ENCODE results near the gene GALNT14.

Gene GALNT14

GRCh38 chr2:31051258-31052140 lies 86.7 kb downstream of the GALNT14 start:
- no peaks in the 10 kb centered on the region for H3K79me2 ChIP-seq (ENCODE audit: low read length)
- no peak overlapping the region for H2AFZ ChIP-seq (ENCODE audit: low read length)
- H3K36me3 ChIP-seq (replicated peaks; ENCODE audit: insufficient read depth, low read length) = no peaks in the 10 kb centered on the region
- H4K20me1 ChIP-seq (ENCODE audit: insufficient read depth, low read length) = no peaks in the 10 kb centered on the region
- no peaks in the 10 kb centered on the region for H3K9me2 ChIP-seq (replicated peaks; ENCODE audit: insufficient read depth, low read length)
- H3K9me3 ChIP-seq (replicated peaks; ENCODE audit: insufficient read depth, low read length) = no peaks in the 10 kb centered on the region
- no peak for DNase-seq
- no peak overlapping the region for H3K4me3 ChIP-seq (ENCODE audit: low read length)
- no peaks in the 10 kb centered on the region for H3K4me1 ChIP-seq (ENCODE audit: low read length)
- no peaks in the 10 kb centered on the region for H3K27me3 ChIP-seq (replicated peaks; ENCODE audit: insufficient read depth, low read length)
- H3K4me2 ChIP-seq (ENCODE audit: low read depth, low read length) = no peak overlapping the region
- H3K27ac ChIP-seq (ENCODE audit: low read length) = no peak overlapping the region
- TF ChIP-seq CTCF (IDR thresholded peaks at IDR 0.05; ENCODE audit: low read length) = no peak
- no peak for TF ChIP-seq EZH2phosphoT487 (IDR thresholded peaks at IDR 0.05; ENCODE audit: low read length)
- no peak for TF ChIP-seq EZH2 (optimal IDR thresholded peaks at IDR 0.05; ENCODE audit: low read depth, low read length)
- no peak overlapping the region for H3K9ac ChIP-seq (ENCODE audit: low read length)
- H3F3A ChIP-seq (ENCODE audit: insufficient read depth, low read length) = no peaks in the 10 kb centered on the region

- no peaks in the 10 kb centered on the region for H3K36me3 ChIP-seq (replicated peaks; ENCODE audit: insufficient read depth, low read length)
- H3K9me3 ChIP-seq (replicated peaks; ENCODE audit: insufficient read depth, low read length) = no peaks in the 10 kb centered on the region
- no peak overlapping the region for H3K27ac ChIP-seq (ENCODE audit: low read length)
- no peak for TF ChIP-seq CTCF (IDR thresholded peaks at IDR 0.05; ENCODE audit: low read length)
- no peak for TF ChIP-seq EZH2 (optimal IDR thresholded peaks at IDR 0.05; ENCODE audit: low read depth, low read length)
- no peak for TF ChIP-seq EZH2phosphoT487 (IDR thresholded peaks at IDR 0.05; ENCODE audit: low read length)
- no peaks in the 10 kb centered on the region for H3F3A ChIP-seq (ENCODE audit: insufficient read depth, low read length)
- H4K20me1 ChIP-seq (ENCODE audit: insufficient read depth, low read length) = no peaks in the 10 kb centered on the region
- no peaks in the 10 kb centered on the region for H3K79me2 ChIP-seq (ENCODE audit: low read length)
- no peaks in the 10 kb centered on the region for H3K27me3 ChIP-seq (replicated peaks; ENCODE audit: insufficient read depth, low read length)
- H2AFZ ChIP-seq (ENCODE audit: low read length) = no peak overlapping the region
- no peak for DNase-seq
- no peaks in the 10 kb centered on the region for H3K9me2 ChIP-seq (replicated peaks; ENCODE audit: insufficient read depth, low read length)
- no peak overlapping the region for H3K9ac ChIP-seq (ENCODE audit: low read length)
- no peak overlapping the region for H3K4me3 ChIP-seq (ENCODE audit: low read length)
- H3K4me2 ChIP-seq (ENCODE audit: low read depth, low read length) = no peak overlapping the region
- no peaks in the 10 kb centered on the region for H3K4me1 ChIP-seq (ENCODE audit: low read length)
Observed at GRCh38 chr2:31049916-31050588, 88.2 kb downstream of the GALNT14 start.

GRCh38 chr2:31049264-31049663 lies 89.0 kb downstream of the GALNT14 start:
- no peak overlapping the region for H3K4me2 ChIP-seq (ENCODE audit: low read depth, low read length)
- no peaks in the 10 kb centered on the region for H4K20me1 ChIP-seq (ENCODE audit: insufficient read depth, low read length)
- no peaks in the 10 kb centered on the region for H3K36me3 ChIP-seq (replicated peaks; ENCODE audit: insufficient read depth, low read length)
- H3F3A ChIP-seq (ENCODE audit: insufficient read depth, low read length) = no peaks in the 10 kb centered on the region
- no peaks in the 10 kb centered on the region for H3K27me3 ChIP-seq (replicated peaks; ENCODE audit: insufficient read depth, low read length)
- no peaks in the 10 kb centered on the region for H3K9me3 ChIP-seq (replicated peaks; ENCODE audit: insufficient read depth, low read length)
- no peak overlapping the region for H3K4me3 ChIP-seq (ENCODE audit: low read length)
- TF ChIP-seq EZH2 (optimal IDR thresholded peaks at IDR 0.05; ENCODE audit: low read depth, low read length) = no peak
- TF ChIP-seq CTCF (IDR thresholded peaks at IDR 0.05; ENCODE audit: low read length) = no peak
- TF ChIP-seq EZH2phosphoT487 (IDR thresholded peaks at IDR 0.05; ENCODE audit: low read length) = no peak
- H3K27ac ChIP-seq (ENCODE audit: low read length) = no peak overlapping the region
- no peak overlapping the region for H2AFZ ChIP-seq (ENCODE audit: low read length)
- no peak overlapping the region for H3K9ac ChIP-seq (ENCODE audit: low read length)
- no peak for DNase-seq
- H3K79me2 ChIP-seq (ENCODE audit: low read length) = no peaks in the 10 kb centered on the region
- H3K9me2 ChIP-seq (replicated peaks; ENCODE audit: insufficient read depth, low read length) = no peaks in the 10 kb centered on the region
- H3K4me1 ChIP-seq (ENCODE audit: low read length) = no peaks in the 10 kb centered on the region
